Left lung (tissue), 10 donors: ENCODE measurements around the gene TTLL5. TPM values are rescaled to one million over a fixed set of nuclear protein-coding genes. Genes with fewer than 3 reads are reported as not detected.

ENCODE experiments used
- ATAC-seq: fragments of 200-7000 bp; cut with Tn5 transposase; one replicate; pipeline ENCODE4 v1.9.1; 2020; ENCODE audit warnings: moderate library complexity
- DNase-seq, 4 donors: peaks; one replicate each; pipeline ENCODE4 v3.0.0-alpha.2; 2013 to 2020
- H3K27ac ChIP-seq, 2 donors: fragments of 200-600 bp; sonication (generic) in 1 of 2; one replicate each; pipeline versions ENCODE4 v1.5.0 to v1.8.0; 2020 to 2021
- H3K27me3 ChIP-seq, 2 donors: fragments of 200-600 bp; sonication (generic) in 1 of 2; one replicate each; pipeline versions ENCODE4 v1.5.0 to v1.8.0; 2020 to 2021
- H3K36me3 ChIP-seq, 2 donors: fragments of 200-600 bp; sonication (generic) in 1 of 2; one replicate each; pipeline versions ENCODE4 v1.5.0 to v1.8.0; 2020 to 2021
- H3K4me1 ChIP-seq, 2 donors: fragments of 200-600 bp; one replicate each; pipeline ENCODE4 v1.8.0; 2021
- H3K4me3 ChIP-seq, 2 donors: fragments of 200-600 bp; sonication (generic) in 1 of 2; one replicate each; pipeline versions ENCODE4 v1.5.0 to v1.8.0; 2020 to 2021; ENCODE audit warnings: mild to moderate bottlenecking in 1 of 2
- H3K9me3 ChIP-seq, 2 donors: fragments of 200-600 bp; sonication (generic) in 1 of 2; one replicate each; pipeline versions ENCODE4 v1.5.0 to v1.8.0; 2020 to 2021
- intact Hi-C, 2 donors: fragments of 100-400 bp; cut with DNase I; formaldehyde crosslinking; loops; one replicate each; pipeline versions ENCODE4 v1.11.2 to v1.14.2; 2022
- polyA plus RNA-seq, 6 donors: library from polyadenylated mRNA; unstranded; fragments of 120-200 nt; gene quantifications; one replicate each; pipeline ENCODE4 v1.2.1, GENCODE V29; 2013; ENCODE audit not compliant: insufficient read length in 6 of 6
- total RNA-seq, 2 donors: library from RNA; stranded (reverse); fragmentation: NEBNext Ultra II Directional; extraction: Animal tissue kit (Norgen Biotek cat#: 25700); gene quantifications; one replicate each; pipeline ENCODE4 v1.2.1, GENCODE V29; 2021
- TF ChIP-seq, protein P1 (sequence below), 2 donors: fragments of 200-600 bp; sonication (generic) in 1 of 2; IDR thresholded peaks; one replicate each; pipeline versions ENCODE4 v1.5.0 to v1.8.0; 2021; ENCODE audit warnings: antibody characterized with exemption in 2 of 2
- donor health status: DM: no; HTN: yes; CAD: no.
- donor health status: DM: no; HTN: no; CAD: no.

The TTLL5 gene
- total and polyA plus RNA-seq, 8 donors: 30.8 to 46.7 (median 42.1) TPM

DNA sequence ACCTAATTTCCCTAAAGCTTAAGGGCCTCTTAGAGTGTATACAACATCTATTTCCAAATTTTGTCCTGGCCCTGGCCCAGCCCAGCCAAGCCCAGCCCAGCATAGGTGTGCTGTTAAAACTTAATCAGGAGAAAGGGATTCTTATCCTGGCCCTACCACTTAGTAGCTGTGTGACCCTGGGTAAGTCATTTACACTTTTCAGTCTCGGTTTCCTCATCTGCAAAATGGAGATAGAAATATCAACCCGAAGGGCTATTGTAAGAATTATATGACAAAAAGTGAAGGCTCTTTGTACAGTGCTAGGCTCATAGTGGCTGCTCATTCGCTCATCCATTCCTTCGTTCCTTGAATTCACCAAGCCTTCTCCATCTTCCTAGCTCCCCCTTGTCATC, 812 bp upstream of the TTLL5 start:
- Histone ChIP-seq H3K27ac (peak overlapping the region; percentile 84 to 98), H3K36me3 (peaks cover 0 to 28% of the 10 kb centered on the region in 2 donors), H3K27me3 (no peaks in the 10 kb centered on the region), H3K4me3 (peak overlapping the region; percentile 83 to 93), H3K9me3 (no peaks in the 10 kb centered on the region), H3K4me1 (peaks cover 15 to 32% of the 10 kb centered on the region in 2 donors)
- DNase-seq: no peak
- ATAC-seq: peak; percentile 2
- TF ChIP-seq, protein P1, sequence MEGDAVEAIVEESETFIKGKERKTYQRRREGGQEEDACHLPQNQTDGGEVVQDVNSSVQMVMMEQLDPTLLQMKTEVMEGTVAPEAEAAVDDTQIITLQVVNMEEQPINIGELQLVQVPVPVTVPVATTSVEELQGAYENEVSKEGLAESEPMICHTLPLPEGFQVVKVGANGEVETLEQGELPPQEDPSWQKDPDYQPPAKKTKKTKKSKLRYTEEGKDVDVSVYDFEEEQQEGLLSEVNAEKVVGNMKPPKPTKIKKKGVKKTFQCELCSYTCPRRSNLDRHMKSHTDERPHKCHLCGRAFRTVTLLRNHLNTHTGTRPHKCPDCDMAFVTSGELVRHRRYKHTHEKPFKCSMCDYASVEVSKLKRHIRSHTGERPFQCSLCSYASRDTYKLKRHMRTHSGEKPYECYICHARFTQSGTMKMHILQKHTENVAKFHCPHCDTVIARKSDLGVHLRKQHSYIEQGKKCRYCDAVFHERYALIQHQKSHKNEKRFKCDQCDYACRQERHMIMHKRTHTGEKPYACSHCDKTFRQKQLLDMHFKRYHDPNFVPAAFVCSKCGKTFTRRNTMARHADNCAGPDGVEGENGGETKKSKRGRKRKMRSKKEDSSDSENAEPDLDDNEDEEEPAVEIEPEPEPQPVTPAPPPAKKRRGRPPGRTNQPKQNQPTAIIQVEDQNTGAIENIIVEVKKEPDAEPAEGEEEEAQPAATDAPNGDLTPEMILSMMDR (IDR thresholded peaks at IDR 0.05): no peak
- intact Hi-C loops: no loop called here

DNA sequence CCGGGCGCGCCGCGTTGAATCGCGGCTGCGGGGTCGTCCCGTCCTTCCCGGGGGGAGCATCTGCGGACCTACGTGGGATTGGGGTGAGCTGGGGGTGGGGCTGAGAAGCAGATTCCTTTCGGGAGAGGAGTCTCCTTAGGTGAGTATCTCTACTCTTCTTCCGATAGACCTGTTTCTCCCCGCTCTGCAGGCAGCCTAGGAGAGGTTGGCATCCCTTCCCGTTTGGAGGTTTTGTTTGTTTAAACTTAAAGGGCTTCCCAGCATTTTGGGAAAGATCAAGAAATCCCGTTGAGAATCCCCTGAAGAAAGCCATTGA, 411 bp downstream of the TTLL5 start:
- Histone ChIP-seq H3K4me3 (peak overlapping the region; percentile 83 to 93), H3K4me1 (peaks cover 15 to 32% of the 10 kb centered on the region in 2 donors), H3K27me3 (no peaks in the 10 kb centered on the region), H3K27ac (peak overlapping the region; percentile 84 to 98), H3K9me3 (no peaks in the 10 kb centered on the region), H3K36me3 (peaks cover 0 to 18% of the 10 kb centered on the region in 2 donors)
- intact Hi-C loops: no loop called here
- TF ChIP-seq, protein P1 (IDR thresholded peaks at IDR 0.05): no peak
- ATAC-seq (peak; percentile 14), DNase-seq (no peak)

DNA sequence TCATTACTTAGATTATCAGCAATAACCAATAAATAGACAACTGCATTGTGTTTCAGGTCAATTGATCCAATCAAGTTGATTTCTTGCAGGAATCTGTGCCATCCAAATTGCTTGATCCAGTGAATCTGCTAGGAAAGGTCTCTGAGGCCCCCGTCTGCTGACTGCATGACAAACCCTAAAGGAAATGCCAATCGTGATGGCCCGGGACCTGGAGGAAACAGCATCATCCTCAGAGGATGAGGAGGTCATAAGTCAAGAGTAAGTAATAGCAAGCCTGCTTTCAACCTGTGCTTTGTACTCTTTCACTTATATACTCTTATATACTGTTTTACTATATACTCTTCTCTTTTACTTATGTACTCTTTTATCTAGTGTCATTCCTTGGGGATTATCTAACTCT, 1.9 kb downstream of the TTLL5 start:
- intact Hi-C loops: no loop called here
- DNase-seq: no peak

DNA sequence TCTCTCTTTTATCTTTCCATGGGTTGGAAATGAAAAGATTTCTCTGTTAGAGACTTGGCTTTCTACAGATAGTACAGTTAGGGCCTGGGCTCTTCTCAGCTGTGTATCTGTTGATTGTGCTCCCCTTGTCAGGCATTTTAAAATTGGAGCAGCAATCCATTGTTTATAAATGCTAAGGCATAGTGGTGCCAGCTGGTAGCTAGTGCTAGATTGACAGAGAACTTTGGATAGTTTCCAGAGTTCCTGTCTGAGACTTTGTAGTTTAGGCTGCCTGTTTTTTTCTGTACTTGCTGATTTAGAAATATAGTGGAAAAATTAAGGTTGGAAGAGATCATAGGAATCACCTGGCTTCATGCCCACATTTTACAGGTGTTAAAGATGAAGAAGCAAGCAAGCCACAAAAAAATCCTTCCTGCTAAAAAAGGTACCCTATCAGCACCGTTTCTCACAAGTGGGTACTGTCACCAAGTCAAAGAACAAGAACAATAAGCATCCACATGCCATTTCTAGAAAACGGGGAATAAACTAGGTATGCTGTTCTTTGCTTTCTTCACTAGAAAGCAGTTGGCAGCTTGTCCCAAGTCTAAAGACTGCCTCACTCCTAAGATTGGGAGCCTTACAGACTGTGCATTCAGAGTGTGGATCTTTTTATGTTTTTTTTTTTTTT, 6.2 kb downstream of the TTLL5 start:
- TF ChIP-seq, protein P1 (IDR thresholded peaks at IDR 0.05): no peak
- intact Hi-C loops: no loop called here
- Histone ChIP-seq H3K27ac (no peak overlapping the region), H3K36me3 (peaks cover 0 to 46% of the 10 kb centered on the region in 2 donors), H3K4me3 (no peak overlapping the region), H3K27me3 (no peaks in the 10 kb centered on the region), H3K4me1 (peaks cover 3% of the 10 kb centered on the region in 2 donors), H3K9me3 (no peaks in the 10 kb centered on the region)
- no peak for DNase-seq
- ATAC-seq: no peak

More for the DNA sequence above, 1.9 kb downstream of the TTLL5 start:
- peaks cover 15 to 32% of the 10 kb centered on the region in 2 donors for H3K4me1 ChIP-seq
- H3K9me3 ChIP-seq: no peaks in the 10 kb centered on the region
- no peaks in the 10 kb centered on the region for H3K27me3 ChIP-seq
- peaks cover 0 to 16% of the 10 kb centered on the region in 2 donors for H3K36me3 ChIP-seq
- TF ChIP-seq, protein P1 (IDR thresholded peaks at IDR 0.05): no peak
- no peak overlapping the region for H3K4me3 ChIP-seq
- H3K27ac ChIP-seq: no peak overlapping the region
- no peak for ATAC-seq

DNA sequence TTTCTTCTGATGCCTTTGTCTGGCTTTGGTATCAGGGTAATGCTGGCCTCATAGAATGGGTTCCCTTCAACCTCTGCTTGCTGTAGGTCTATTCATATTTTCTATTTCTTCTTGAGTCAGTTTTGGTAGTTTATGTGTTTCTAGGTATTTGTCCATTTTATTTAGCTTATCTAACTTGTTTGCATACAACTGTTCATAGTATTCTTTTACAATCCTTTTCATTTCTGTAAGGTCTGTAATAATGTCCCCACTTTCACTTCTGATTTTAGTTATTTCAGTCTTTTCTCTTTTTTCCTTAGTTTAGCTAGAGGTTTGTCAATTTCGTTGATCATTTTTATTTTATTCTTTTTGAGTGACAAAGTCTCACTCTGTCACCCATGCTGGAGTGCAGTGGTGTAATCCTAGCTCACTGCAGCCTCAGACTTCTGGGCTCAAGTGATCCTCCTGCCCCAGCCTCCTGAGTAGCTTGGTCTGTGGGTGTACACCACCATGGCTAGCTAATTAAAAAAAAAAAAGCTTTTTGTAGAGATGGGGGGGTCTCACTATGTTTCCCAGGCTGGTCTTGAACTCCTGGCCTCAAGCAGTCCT, 11.7 kb downstream of the TTLL5 start:
- TF ChIP-seq, protein P1 (IDR thresholded peaks at IDR 0.05): no peak
- no peak overlapping the region for H3K4me3 ChIP-seq
- ATAC-seq (no peak), DNase-seq (no peak)
- H3K9me3 ChIP-seq: peaks cover 0 to 5% of the 10 kb centered on the region in 2 donors
- intact Hi-C loops: no loop called here
- no peaks in the 10 kb centered on the region for H3K27me3 ChIP-seq
- H3K27ac ChIP-seq: no peak overlapping the region
- H3K36me3 ChIP-seq: peaks cover 0 to 41% of the 10 kb centered on the region in 2 donors
- H3K4me1 ChIP-seq: no peaks in the 10 kb centered on the region
